GM12878 (cell line): Measurements from ENCODE around the gene UBE2E2. TPM values are rescaled to one million over a fixed set of nuclear protein-coding genes. Genes with fewer than 3 reads are reported as not detected.

Experiments used
- ATAC-seq: fragments of 200-7000 bp; cut with Tn5 transposase; 3 replicates; pipeline ENCODE4 v1.9.1; 2020; ENCODE audit warnings: mild to moderate bottlenecking, moderate library complexity
- BruUV-seq: library from RNA; stranded (reverse); fragments of 400-500 nt; replicated peaks from 2 replicates; lab custom pipeline; 2021; lab: Mats Ljungman, UMichigan
- CTCF ChIA-PET: fragments of 300-600 bp; sonication (Branson Sonifier 250); formaldehyde crosslinking; extraction: SDS; loops from one replicate; lab custom pipeline; 2021; ENCODE audit warnings: inconsistent platforms; lab: Yijun Ruan, JAX
- POLR2A ChIA-PET: fragments of 350-600 bp; formaldehyde crosslinking; extraction: SDS; loops from one replicate; lab custom pipeline; 2021; ENCODE audit warnings: inconsistent platforms; lab: Charles Lee
- RAD21 ChIA-PET: fragments of 300-600 bp; sonication (Branson Sonifier 250); formaldehyde crosslinking; loops from one replicate; lab custom pipeline; 2023; ENCODE audit warnings: antibody characterized with exemption; ENCODE audit not compliant: unreplicated experiment; lab: Charles Lee
- SMC1A ChIA-PET: fragments of 300-600 bp; sonication (Branson Sonifier 250); formaldehyde crosslinking; loops from one replicate; lab custom pipeline; 2023; ENCODE audit not compliant: unreplicated experiment, uncharacterized antibody; lab: Charles Lee
- DNase-seq: peaks from one replicate; pipeline ENCODE4 v3.0.0-alpha.2; 2011; ENCODE audit warnings: low read depth, low spot score
- FAIRE-seq: peaks from 3 replicates; lab custom pipeline; 2011; peaks lifted over from hg19 to GRCh38; lab: Jason Lieb, UNC
- H2AFZ ChIP-seq: 2 replicates; pipeline ENCODE4 v1.6.0; 2011; ENCODE audit warnings: low read depth, low read length, control low read depth; ENCODE audit not compliant: control insufficient read depth
- H3K27ac ChIP-seq: 2 replicates; pipeline ENCODE4 v1.5.1; 2011; ENCODE audit warnings: control low read depth; ENCODE audit not compliant: control insufficient read depth, insufficient read depth
- H3K27me3 ChIP-seq, 2 experiments: replicated peaks in 1 of 2; 2 replicates each; pipeline versions ENCODE4 v1.6.0 to v1.6.1; 2011; ENCODE audit warnings: low read length in 1 of 2; ENCODE audit not compliant: control insufficient read depth in 2 of 2, insufficient read depth in 2 of 2
- H3K36me3 ChIP-seq, 2 experiments: 2 replicates each; pipeline ENCODE4 v1.5.1; 2011; ENCODE audit warnings: low read length in 1 of 2; ENCODE audit not compliant: control insufficient read depth in 2 of 2, insufficient read depth in 2 of 2
- H3K4me1 ChIP-seq: 2 replicates; pipeline ENCODE4 v1.6.1; 2011; ENCODE audit warnings: mild to moderate bottlenecking, low read length, moderate library complexity, mixed read lengths; ENCODE audit not compliant: control insufficient read depth, insufficient read depth
- H3K4me2 ChIP-seq: 2 replicates; pipeline ENCODE4 v1.6.0; 2011; ENCODE audit warnings: control low read depth; ENCODE audit not compliant: control insufficient read depth, insufficient read depth
- H3K4me3 ChIP-seq: fragments of 200-600 bp; sonication (generic); 2 replicates; pipeline ENCODE4 v1.5.1; 2016
- H3K79me2 ChIP-seq: 2 replicates; pipeline ENCODE4 v1.6.0; 2011; ENCODE audit warnings: low read length; ENCODE audit not compliant: control insufficient read depth, insufficient read depth
- H3K9ac ChIP-seq: 2 replicates; pipeline ENCODE4 v1.8.0; 2011; ENCODE audit warnings: low read length, control low read depth, mixed read lengths; ENCODE audit not compliant: control insufficient read depth, insufficient read depth
- H3K9me3 ChIP-seq: replicated peaks from 3 replicates; pipeline ENCODE4 v1.5.1; 2011; ENCODE audit warnings: mild to moderate bottlenecking, low read length; ENCODE audit not compliant: control insufficient read depth, insufficient read depth
- H4K20me1 ChIP-seq: 2 replicates; pipeline ENCODE4 v1.6.0; 2011; ENCODE audit not compliant: control insufficient read depth, insufficient read depth
- CBFB ChIP-seq: IDR thresholded peaks from 2 replicates; pipeline ENCODE4 v1.6.1; 2016; ENCODE audit warnings: antibody characterized with exemption, low read depth
- EED ChIP-seq: sonication (generic); IDR thresholded peaks from 2 replicates; pipeline ENCODE4 v1.6.1; 2016; ENCODE audit warnings: antibody characterized with exemption, low read depth
- MTA2 ChIP-seq: fragments of 450-650 bp; IDR thresholded peaks from 2 replicates; pipeline ENCODE4 v1.6.1; 2016; ENCODE audit warnings: low read depth, mild to moderate bottlenecking, moderate library complexity
- NFYB ChIP-seq: IDR thresholded peaks from 2 replicates; pipeline ENCODE4 v1.6.1; 2011; ENCODE audit warnings: low read depth, mild to moderate bottlenecking, low read length, improper control_type of control experiment, moderate library complexity; ENCODE audit not compliant: insufficient read depth
- RBBP5 ChIP-seq: fragments of 200-600 bp; sonication (generic); conservative IDR thresholded peaks from 2 replicates; pipeline ENCODE4 v1.6.1; 2016
- RCOR1 ChIP-seq: conservative IDR thresholded peaks from 2 replicates; pipeline ENCODE4 v1.6.1; 2012; ENCODE audit warnings: low read depth, low read length, improper control_type of control experiment
- RUNX3 ChIP-seq: IDR thresholded peaks from 2 replicates; pipeline ENCODE4 v1.6.1; 2012; ENCODE audit warnings: low read length, inconsistent platforms
- SMARCA5 ChIP-seq: fragments of 450-650 bp; IDR thresholded peaks from 2 replicates; pipeline ENCODE4 v1.6.1; 2017; ENCODE audit warnings: mild to moderate bottlenecking
- SPI1 ChIP-seq: IDR thresholded peaks from 2 replicates; pipeline ENCODE4 v1.6.1; 2011; ENCODE audit warnings: low read depth, mild to moderate bottlenecking, low read length, moderate library complexity, borderline replicate concordance; ENCODE audit not compliant: insufficient read depth
- SREBF2 ChIP-seq: IDR thresholded peaks from 2 replicates; pipeline ENCODE4 v1.6.1; 2012; ENCODE audit warnings: mild to moderate bottlenecking, low read length
- TCF7 ChIP-seq: IDR thresholded peaks from 2 replicates; pipeline ENCODE4 v1.6.1; 2014; ENCODE audit warnings: antibody characterized with exemption, borderline replicate concordance
- WGBS: methylation state at CpG from one replicate; pipeline ENCODE4 v1.1.6; 2016; ENCODE audit warnings: low lambda C conversion rate; ENCODE audit not compliant: insufficient replicate concordance, insufficient coverage; ENCODE audit errors: missing lambda C conversion rate; 5-methylcytosine and 5-hydroxymethylcytosine counted together
- in situ Hi-C: fragments of 300-500 bp; cut with MboI; formaldehyde crosslinking; loops from 9 replicates; pipeline ENCODE4 v1.14.3; 2018; ENCODE audit warnings: mixed read lengths
- intact Hi-C: fragments of 100-400 bp; cut with micrococcal nuclease; formaldehyde crosslinking; loops from one replicate; pipeline ENCODE4 v1.14.2; 2022; ENCODE audit not compliant: unreplicated experiment
- polyA plus RNA-seq, 11 experiments: library from polyadenylated mRNA; depleted of rRNA in 4 of 11; unstranded in 6 of 11; stranded (reverse) in 5 of 11; fragments of >200 nt; fragmentation: Nextera tagmentation in 4 of 11; fragmentation: Illumina TruSeq in 1 of 11; extraction: Ambion mirVana in 4 of 11; extraction: Trizol in 1 of 11; gene quantifications; 1 replicate in 1 of 11; 2 replicates in 10 of 11; pipeline versions ENCODE4 v1.2.1 to v1.2.3, GENCODE V29; 2011 to 2016; ENCODE audit warnings: inconsistent platforms in 2 of 11, missing spikeins in 2 of 11, low read depth in 1 of 11
- total RNA-seq, 4 experiments: library from RNA; depleted of rRNA in 3 of 4; stranded (reverse); fragments of >200 nt in 3 of 4; fragmentation: Illumina TruSeq in 1 of 4; extraction: Trizol in 1 of 4; gene quantifications; 2 replicates each; pipeline versions ENCODE4 v1.2.1 to v1.2.3, GENCODE V29; 2013 to 2021
- TF ChIP-seq, protein P1 (sequence below): fragments of 450-650 bp; IDR thresholded peaks from 2 replicates; pipeline ENCODE4 v1.6.1; 2018; ENCODE audit warnings: borderline replicate concordance, mild to moderate bottlenecking; ENCODE audit not compliant: partially characterized antibody
- TF ChIP-seq, protein P2 (sequence below): fragments of 450-650 bp; IDR thresholded peaks from 2 replicates; pipeline ENCODE4 v1.6.1; 2017; ENCODE audit warnings: low read depth, mild to moderate bottlenecking, moderate library complexity

The UBE2E2 gene
- total and polyA plus RNA-seq, 10 of the 15 experiments (the other 5 are each of a cell fraction or from before 2014, with no cell fraction given), result 8.7 to 71.0 (median 36.4) TPM

DNA sequence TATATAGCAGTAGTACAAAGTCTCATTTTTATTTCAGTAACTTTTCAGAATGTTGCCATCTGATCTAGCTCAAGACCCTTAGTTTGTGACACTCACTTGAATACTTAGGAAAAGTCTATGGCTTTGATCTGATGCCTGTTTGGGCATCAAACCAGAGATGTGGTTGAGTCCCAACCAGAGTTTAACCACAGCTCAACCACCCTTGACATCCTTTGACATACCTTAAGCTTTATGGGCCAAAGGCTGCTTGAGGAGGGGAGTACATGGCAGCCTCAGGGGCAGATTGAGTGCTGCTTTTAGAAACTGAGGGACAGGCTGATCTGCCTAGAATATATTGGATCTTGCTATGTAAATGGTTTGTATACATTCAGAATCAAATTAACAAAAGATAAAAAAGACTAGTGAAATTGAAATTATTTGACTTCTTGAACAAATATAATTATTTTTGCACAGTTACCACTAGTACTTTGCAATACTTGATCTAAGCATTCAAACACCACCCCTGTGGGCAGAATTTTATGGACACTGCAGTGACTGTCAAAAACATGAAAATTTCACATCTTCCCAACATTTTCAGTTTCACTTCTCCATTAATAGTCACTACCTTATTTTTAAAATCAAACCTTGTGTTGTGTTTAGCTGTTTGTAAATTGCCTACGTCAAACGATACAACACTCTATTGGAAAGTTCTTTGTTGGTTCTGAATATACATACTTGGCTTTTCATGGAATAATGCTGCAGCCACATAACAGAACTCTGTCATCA lies 199.8 kb downstream of the UBE2E2 start:
- TF ChIP-seq SPI1 (peak; percentile 66; the same call in 1 of the 2 replicates), RUNX3 (peak; percentile 89), NFYB (no peak), TCF7 (0 out of 2 replicates have a peak, but pooled peaks have one; percentile 24), RBBP5 (no peak), SMARCA5 (no peak)
- CTCF ChIA-PET, result interaction anchor here (0.7 to 1.4 kb wide), 4 partner anchors 9 to 395 kb away, joined by 4 to 5 read pairs (median 4); no protein-coding TSS in a partner anchor
- no peaks in the 10 kb centered on the region; the same call in none of the 2 replicates for H4K20me1 ChIP-seq
- WGBS, result 61% methylated on average over 2 of the region's 2 CpGs
- H3K4me3 ChIP-seq, result no peak overlapping the region
- ATAC-seq (peak; percentile 61), DNase-seq (no peak), FAIRE-seq (no peak)
- H2AFZ ChIP-seq, result no peak overlapping the region
- in situ Hi-C loops (no loop called here), intact Hi-C loops (no loop called here)
- POLR2A ChIA-PET, result no interaction called here
- no peak overlapping the region for H3K9ac ChIP-seq
- peaks cover 2% of the 10 kb centered on the region for H3K79me2 ChIP-seq
- no peaks in the 10 kb centered on the region for H3K9me3 ChIP-seq
- H3K4me1 ChIP-seq, result peaks cover 22% of the 10 kb centered on the region
- H3K36me3 ChIP-seq, result no peaks in the 10 kb centered on the region
- H3K27me3 ChIP-seq, result no peaks in the 10 kb centered on the region
- BruUV-seq, result no TSS peak
- no peak overlapping the region for H3K4me2 ChIP-seq
- H3K27ac ChIP-seq, result no peak overlapping the region
- RAD21 ChIA-PET, result interaction anchor here (0.5 to 1.0 kb wide), 3 partner anchors 14 to 198 kb away, joined by 3 read pairs; no protein-coding TSS in a partner anchor
- SMC1A ChIA-PET, result interaction anchor here (0.6 to 1.6 kb wide), 4 partner anchors 17 to 331 kb away, joined by 3 to 5 read pairs (median 4); no protein-coding TSS in a partner anchor

DNA sequence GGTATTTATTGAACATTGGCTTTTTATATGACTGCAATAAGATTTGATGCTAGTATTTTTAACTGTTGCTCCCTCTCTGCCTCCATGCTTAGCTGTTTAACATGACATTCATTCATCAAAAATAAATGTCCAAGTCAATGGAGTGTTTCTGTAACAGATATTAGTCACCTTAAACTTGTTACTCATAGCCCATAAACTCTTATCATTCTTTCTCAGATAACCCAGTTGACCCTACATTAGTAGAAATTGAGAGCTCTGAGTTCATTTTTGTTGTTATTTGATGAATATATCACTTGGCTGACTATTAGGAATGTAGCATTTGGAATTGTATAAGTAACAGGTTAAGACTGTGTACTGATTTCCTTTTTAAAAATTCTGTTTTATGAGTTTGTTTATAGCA lies 201.1 kb downstream of the UBE2E2 start:
- Histone ChIP-seq H3K9me3 (no peaks in the 10 kb centered on the region), H3K4me2 (no peak overlapping the region), H3K4me3 (no peak overlapping the region), H3K79me2 (peaks cover 2% of the 10 kb centered on the region), H4K20me1 (no peaks in the 10 kb centered on the region; the same call in none of the 2 replicates), H3K9ac (no peak overlapping the region), H3K4me1 (peaks cover 22% of the 10 kb centered on the region), H2AFZ (no peak overlapping the region), H3K27me3 (no peaks in the 10 kb centered on the region), H3K27ac (no peak overlapping the region), H3K36me3 (no peaks in the 10 kb centered on the region)
- no TSS peak for BruUV-seq
- CTCF ChIA-PET, result interaction anchor here (1.0 to 1.6 kb wide), 3 partner anchors 10 to 73 kb away, joined by 3 to 5 read pairs (median 4); no protein-coding TSS in a partner anchor
- intact Hi-C loops (no loop called here), in situ Hi-C loops (no loop called here)
- POLR2A ChIA-PET, result no interaction called here
- SMC1A ChIA-PET, result interaction anchor here (0.7 to 1.6 kb wide), 9 partner anchors 15 to 293 kb away, joined by 3 to 6 read pairs (median 3); no protein-coding TSS in a partner anchor
- ATAC-seq, result peak; percentile 30
- no peak for FAIRE-seq
- DNase-seq, result no peak
- RAD21 ChIA-PET, result interaction anchor here (1.6 to 2.0 kb wide), 2 partner anchors 27 kb away, joined by 5 to 6 read pairs; no protein-coding TSS in a partner anchor
- TF ChIP-seq, protein P1, sequence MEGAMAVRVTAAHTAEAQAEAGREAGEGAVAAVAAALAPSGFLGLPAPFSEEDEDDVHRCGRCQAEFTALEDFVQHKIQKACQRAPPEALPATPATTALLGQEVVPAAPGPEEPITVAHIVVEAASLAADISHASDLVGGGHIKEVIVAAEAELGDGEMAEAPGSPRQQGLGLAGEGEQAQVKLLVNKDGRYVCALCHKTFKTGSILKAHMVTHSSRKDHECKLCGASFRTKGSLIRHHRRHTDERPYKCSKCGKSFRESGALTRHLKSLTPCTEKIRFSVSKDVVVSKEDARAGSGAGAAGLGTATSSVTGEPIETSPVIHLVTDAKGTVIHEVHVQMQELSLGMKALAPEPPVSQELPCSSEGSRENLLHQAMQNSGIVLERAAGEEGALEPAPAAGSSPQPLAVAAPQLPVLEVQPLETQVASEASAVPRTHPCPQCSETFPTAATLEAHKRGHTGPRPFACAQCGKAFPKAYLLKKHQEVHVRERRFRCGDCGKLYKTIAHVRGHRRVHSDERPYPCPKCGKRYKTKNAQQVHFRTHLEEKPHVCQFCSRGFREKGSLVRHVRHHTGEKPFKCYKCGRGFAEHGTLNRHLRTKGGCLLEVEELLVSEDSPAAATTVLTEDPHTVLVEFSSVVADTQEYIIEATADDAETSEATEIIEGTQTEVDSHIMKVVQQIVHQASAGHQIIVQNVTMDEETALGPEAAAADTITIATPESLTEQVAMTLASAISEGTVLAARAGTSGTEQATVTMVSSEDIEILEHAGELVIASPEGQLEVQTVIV, result no peak
- TF ChIP-seq SREBF2 (no peak), MTA2 (no peak), EED (no peak), RCOR1 (no peak), CBFB (no peak)
- TF ChIP-seq, protein P2, sequence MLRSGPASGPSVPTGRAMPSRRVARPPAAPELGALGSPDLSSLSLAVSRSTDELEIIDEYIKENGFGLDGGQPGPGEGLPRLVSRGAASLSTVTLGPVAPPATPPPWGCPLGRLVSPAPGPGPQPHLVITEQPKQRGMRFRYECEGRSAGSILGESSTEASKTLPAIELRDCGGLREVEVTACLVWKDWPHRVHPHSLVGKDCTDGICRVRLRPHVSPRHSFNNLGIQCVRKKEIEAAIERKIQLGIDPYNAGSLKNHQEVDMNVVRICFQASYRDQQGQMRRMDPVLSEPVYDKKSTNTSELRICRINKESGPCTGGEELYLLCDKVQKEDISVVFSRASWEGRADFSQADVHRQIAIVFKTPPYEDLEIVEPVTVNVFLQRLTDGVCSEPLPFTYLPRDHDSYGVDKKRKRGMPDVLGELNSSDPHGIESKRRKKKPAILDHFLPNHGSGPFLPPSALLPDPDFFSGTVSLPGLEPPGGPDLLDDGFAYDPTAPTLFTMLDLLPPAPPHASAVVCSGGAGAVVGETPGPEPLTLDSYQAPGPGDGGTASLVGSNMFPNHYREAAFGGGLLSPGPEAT, result no peak
